Endodermal cell (in vitro differentiated cells): ENCODE data around the gene RGL1. TPM values are rescaled to one million over a fixed set of nuclear protein-coding genes. Genes with fewer than 3 reads are reported as not detected.

Source experiments
- DNase-seq: peaks from one replicate; pipeline ENCODE4 v3.0.0-alpha.2; 2017
- H3K27ac ChIP-seq: 2 replicates; pipeline ENCODE4 v1.5.1; 2013; ENCODE audit warnings: mild to moderate bottlenecking, low read depth, low read length, moderate library complexity
- H3K27me3 ChIP-seq: 2 replicates; pipeline ENCODE4 v1.6.1; 2013; ENCODE audit warnings: mild to moderate bottlenecking, low read length, moderate library complexity; ENCODE audit not compliant: insufficient read depth, control insufficient read depth, poor library complexity, severe bottlenecking
- H3K36me3 ChIP-seq: 2 replicates; pipeline ENCODE4 v1.7.0; 2013; ENCODE audit warnings: mild to moderate bottlenecking, low read length, moderate library complexity; ENCODE audit not compliant: control insufficient read depth, insufficient read depth
- H3K4me1 ChIP-seq: one replicate; pipeline ENCODE4 v1.7.0; 2013; ENCODE audit warnings: low read length; ENCODE audit not compliant: control insufficient read depth, insufficient read depth
- H3K4me3 ChIP-seq: 2 replicates; pipeline ENCODE4 v1.5.1; 2013; ENCODE audit warnings: mild to moderate bottlenecking, low read length, moderate library complexity
- H3K9ac ChIP-seq: 2 replicates; pipeline ENCODE4 v1.6.1; 2013; ENCODE audit warnings: mild to moderate bottlenecking, low read length, moderate library complexity; ENCODE audit not compliant: poor library complexity, severe bottlenecking; ENCODE audit errors: extremely low read depth
- H3K9me3 ChIP-seq: 2 replicates; pipeline ENCODE4 v1.6.1; 2013; ENCODE audit warnings: mild to moderate bottlenecking, low read length, moderate library complexity; ENCODE audit not compliant: control insufficient read depth
- H3K27ac Mint-ChIP-seq: 2 replicates; pipeline ENCODE4 v1.8.0; 2020; ENCODE audit warnings: mixed read lengths
- H3K27me3 Mint-ChIP-seq: 2 replicates; pipeline ENCODE4 v1.8.0; 2021; ENCODE audit warnings: mild to moderate bottlenecking, mixed read lengths; ENCODE audit not compliant: insufficient read depth
- H3K36me3 Mint-ChIP-seq: 2 replicates; pipeline ENCODE4 v1.8.0; 2020; ENCODE audit warnings: low read depth, mixed read lengths
- H3K4me1 Mint-ChIP-seq: 2 replicates; pipeline ENCODE4 v1.8.0; 2020; ENCODE audit warnings: mixed read lengths
- H3K4me3 Mint-ChIP-seq: 2 replicates; pipeline ENCODE4 v1.8.0; 2020; ENCODE audit warnings: mild to moderate bottlenecking, moderate library complexity, mixed read lengths
- H3K9me3 Mint-ChIP-seq: 2 replicates; pipeline ENCODE4 v1.8.0; 2020; ENCODE audit warnings: mild to moderate bottlenecking, mixed read lengths
- WGBS, 2 experiments: methylation state at CpG; one replicate each; pipeline versions ENCODE4 v1.1.5 to v1.1.7; 2013; ENCODE audit warnings: missing lambda C conversion rate in 2 of 2, mixed read lengths in 1 of 2; ENCODE audit not compliant: insufficient coverage in 1 of 2, insufficient read length in 1 of 2; 5-methylcytosine and 5-hydroxymethylcytosine counted together
- total RNA-seq, 2 donors: library from RNA; stranded (reverse); fragmentation: NEBNext Ultra II Directional in 1 of 2; extraction: Animal tissue kit (Norgen Biotek cat#: 25700) in 1 of 2; gene quantifications; 2 replicates in 1 of 2; 3 replicates in 1 of 2; pipeline ENCODE4 v1.2.1, GENCODE V29; 2021
- TF ChIP-seq, protein P1 (sequence below): fragments of 200-600 bp; sonication (generic); conservative IDR thresholded peaks from 2 replicates; pipeline ENCODE4 v1.5.0; 2021; ENCODE audit warnings: antibody characterized with exemption, mild to moderate bottlenecking

Gene RGL1
- total RNA-seq, 2 donors from 2014 or later = 0.15 to 2.6 TPM

DNA sequence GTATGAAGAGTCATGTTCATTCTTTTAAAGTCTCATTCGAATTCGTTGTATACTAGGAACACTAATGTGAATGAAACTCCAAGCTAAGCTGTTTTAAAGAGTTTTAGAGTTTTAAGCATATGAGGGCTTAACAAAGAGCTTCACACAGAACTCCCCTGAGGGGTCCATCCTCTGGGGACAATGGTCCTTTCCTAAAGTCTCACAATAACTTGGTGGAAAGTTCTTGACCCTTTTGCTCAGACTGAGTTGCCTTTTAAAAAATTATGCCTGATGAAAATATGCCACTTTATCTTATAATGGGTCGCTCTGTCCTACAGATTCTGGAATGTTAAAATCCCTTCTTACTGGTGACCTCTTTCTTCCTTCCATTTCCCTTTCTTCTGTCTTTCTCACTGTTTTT lies 64.3 kb downstream of the RGL1 start:
- WGBS, 2 experiments = 69 to 93% methylated on average over 3 of the region's 3 CpGs
- no peaks in the 10 kb centered on the region for H3K9me3 ChIP-seq
- no peaks in the 10 kb centered on the region for H3K36me3 ChIP-seq
- peaks cover 31% of the 10 kb centered on the region for H3K4me1 Mint-ChIP-seq
- H3K36me3 Mint-ChIP-seq = no peaks in the 10 kb centered on the region
- H3K27ac Mint-ChIP-seq = no peak overlapping the region
- peaks cover 8% of the 10 kb centered on the region for H3K4me1 ChIP-seq
- no peak overlapping the region for H3K9ac ChIP-seq
- H3K4me3 ChIP-seq = no peak overlapping the region
- H3K27ac ChIP-seq = peak overlapping the region; percentile 81
- no peak overlapping the region for H3K4me3 Mint-ChIP-seq
- no peaks in the 10 kb centered on the region for H3K9me3 Mint-ChIP-seq
- no peak for DNase-seq
- H3K27me3 ChIP-seq = peaks cover 23% of the 10 kb centered on the region
- TF ChIP-seq, protein P1, sequence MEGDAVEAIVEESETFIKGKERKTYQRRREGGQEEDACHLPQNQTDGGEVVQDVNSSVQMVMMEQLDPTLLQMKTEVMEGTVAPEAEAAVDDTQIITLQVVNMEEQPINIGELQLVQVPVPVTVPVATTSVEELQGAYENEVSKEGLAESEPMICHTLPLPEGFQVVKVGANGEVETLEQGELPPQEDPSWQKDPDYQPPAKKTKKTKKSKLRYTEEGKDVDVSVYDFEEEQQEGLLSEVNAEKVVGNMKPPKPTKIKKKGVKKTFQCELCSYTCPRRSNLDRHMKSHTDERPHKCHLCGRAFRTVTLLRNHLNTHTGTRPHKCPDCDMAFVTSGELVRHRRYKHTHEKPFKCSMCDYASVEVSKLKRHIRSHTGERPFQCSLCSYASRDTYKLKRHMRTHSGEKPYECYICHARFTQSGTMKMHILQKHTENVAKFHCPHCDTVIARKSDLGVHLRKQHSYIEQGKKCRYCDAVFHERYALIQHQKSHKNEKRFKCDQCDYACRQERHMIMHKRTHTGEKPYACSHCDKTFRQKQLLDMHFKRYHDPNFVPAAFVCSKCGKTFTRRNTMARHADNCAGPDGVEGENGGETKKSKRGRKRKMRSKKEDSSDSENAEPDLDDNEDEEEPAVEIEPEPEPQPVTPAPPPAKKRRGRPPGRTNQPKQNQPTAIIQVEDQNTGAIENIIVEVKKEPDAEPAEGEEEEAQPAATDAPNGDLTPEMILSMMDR = no peak
- H3K27me3 Mint-ChIP-seq = peaks cover 2% of the 10 kb centered on the region

DNA sequence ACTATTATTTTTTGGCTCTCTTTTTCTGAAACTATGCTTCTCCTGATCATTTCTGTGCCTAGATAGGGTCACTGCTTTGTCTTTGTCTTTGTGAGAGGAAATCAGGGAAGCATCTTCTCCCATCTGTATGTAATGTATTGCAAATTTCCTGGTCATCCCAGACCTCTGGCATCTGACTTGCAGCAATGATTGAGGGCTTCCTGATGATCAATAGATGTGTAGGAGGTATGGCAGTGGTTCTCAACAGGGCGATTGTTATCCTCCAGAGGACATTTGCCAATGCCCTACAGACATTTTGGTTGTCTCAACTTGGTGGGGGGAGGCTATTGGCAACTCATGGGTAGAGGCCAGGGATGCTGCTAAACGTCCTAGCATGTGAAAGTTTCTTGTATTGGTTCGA lies 64.7 kb downstream of the RGL1 start:
- no peaks in the 10 kb centered on the region for H3K36me3 Mint-ChIP-seq
- H3K4me1 ChIP-seq = peaks cover 8% of the 10 kb centered on the region
- no peaks in the 10 kb centered on the region for H3K9me3 ChIP-seq
- no peaks in the 10 kb centered on the region for H3K36me3 ChIP-seq
- H3K9me3 Mint-ChIP-seq = no peaks in the 10 kb centered on the region
- no peaks in the 10 kb centered on the region for H3K27me3 Mint-ChIP-seq
- no peak overlapping the region for H3K9ac ChIP-seq
- WGBS, 2 experiments = 92 to 94% methylated on average over 2 to 3 of the region's 3 CpGs
- no peak overlapping the region for H3K27ac Mint-ChIP-seq
- TF ChIP-seq, protein P1 = no peak
- DNase-seq = no peak
- peaks cover 23% of the 10 kb centered on the region for H3K27me3 ChIP-seq
- peak overlapping the region; percentile 81 for H3K27ac ChIP-seq
- no peak overlapping the region for H3K4me3 ChIP-seq
- H3K4me3 Mint-ChIP-seq = no peak overlapping the region
- H3K4me1 Mint-ChIP-seq = peaks cover 32% of the 10 kb centered on the region

DNA sequence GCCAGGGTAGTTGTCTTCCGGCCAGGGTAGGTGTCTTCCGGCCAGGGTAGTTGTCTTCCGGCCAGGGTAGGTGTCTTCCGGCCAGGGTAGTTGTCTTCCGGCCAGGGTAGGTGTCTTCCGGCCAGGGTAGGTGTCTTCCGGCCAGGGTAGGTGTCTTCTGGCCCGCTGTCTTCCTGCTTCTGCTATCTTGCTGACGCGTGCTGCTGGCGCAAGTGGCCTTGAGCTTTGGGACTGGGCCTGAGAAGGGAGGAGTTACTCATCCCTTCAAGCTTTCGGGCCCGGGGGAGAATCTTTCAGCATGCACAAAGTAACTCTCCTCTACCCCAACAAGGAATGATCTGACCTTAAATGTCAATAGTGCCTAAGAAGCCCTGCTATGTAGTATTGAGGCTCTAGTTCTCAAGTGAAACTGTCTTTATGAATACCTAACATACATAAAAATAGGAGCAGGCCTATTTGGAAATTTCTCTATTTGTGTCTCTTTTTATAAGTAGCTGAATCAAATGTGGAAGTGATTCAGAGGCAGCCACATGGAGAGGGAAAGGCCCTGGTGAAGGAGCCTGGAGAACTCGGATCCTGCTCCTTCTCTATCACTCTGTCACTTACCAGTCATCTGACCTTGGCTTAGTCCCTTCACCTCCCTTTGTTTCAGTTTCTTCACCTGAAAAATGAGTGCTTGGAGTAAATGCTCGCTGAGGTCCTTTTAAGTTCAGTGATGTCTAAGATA lies 65.6 kb downstream of the RGL1 start:
- Mint-ChIP-seq H3K4me1 (peaks cover 32% of the 10 kb centered on the region), H3K9me3 (no peaks in the 10 kb centered on the region), H3K4me3 (no peak overlapping the region), H3K27ac (peak overlapping the region; percentile 56), H3K36me3 (no peaks in the 10 kb centered on the region), H3K27me3 (no peaks in the 10 kb centered on the region)
- WGBS, 2 experiments = 94% methylated on average over 13 of the region's 15 CpGs; no CpG with 5 or more reads in 1 of the 2 experiments
- no peaks in the 10 kb centered on the region for H3K9me3 ChIP-seq
- H3K36me3 ChIP-seq = no peaks in the 10 kb centered on the region
- peaks cover 8% of the 10 kb centered on the region for H3K4me1 ChIP-seq
- no peak overlapping the region for H3K27ac ChIP-seq
- H3K4me3 ChIP-seq = no peak overlapping the region
- peaks cover 15% of the 10 kb centered on the region for H3K27me3 ChIP-seq
- no peak overlapping the region for H3K9ac ChIP-seq
- TF ChIP-seq, protein P1 = no peak
- no peak for DNase-seq
